ENCODE results near the gene MEN1. TPM values are rescaled to one million over a fixed set of nuclear protein-coding genes. Genes with fewer than 3 reads are reported as not detected.

MEN1 gene
- total and polyA plus RNA-seq, 2 of the 13 experiments (the other 11 are each of a cell fraction or from before 2014, with no cell fraction given): 20.5 to 27.3 TPM

- TF ChIP-seq ZFY (CRISPR knock-in tag; IDR thresholded peaks at IDR 0.05): peak; percentile 37; the same call in 1 of the 2 replicates
- 0 out of 2 replicates have a peak, but pooled peaks have one; percentile 4 for TF ChIP-seq ZNF616 (CRISPR knock-in tag; IDR thresholded peaks at IDR 0.05; ENCODE audit: low read depth)
- peak; percentile 48 for TF ChIP-seq YY1 (IDR thresholded peaks at IDR 0.05; ENCODE audit: insufficient read depth, insufficient replicate concordance, low read depth, low read length)
- TF ChIP-seq ZNF780A (CRISPR knock-in tag; IDR thresholded peaks at IDR 0.05): no peak
- TF ChIP-seq ZNF609 (CRISPR knock-in tag; IDR thresholded peaks at IDR 0.05; ENCODE audit: borderline replicate concordance): no peak
- TF ChIP-seq MYC (CRISPR knock-in tag; IDR thresholded peaks at IDR 0.05; ENCODE audit: borderline replicate concordance): 0 out of 2 replicates have a peak, but pooled peaks have one; percentile 18
- no peak for TF ChIP-seq ZNF274 (CRISPR knock-in tag; IDR thresholded peaks at IDR 0.05)
- peak; percentile 71 for TF ChIP-seq ZNF263 (CRISPR knock-in tag; IDR thresholded peaks at IDR 0.05)
- peak; percentile 44; the same call in 1 of the 2 replicates for TF ChIP-seq HNF4A (CRISPR knock-in tag; IDR thresholded peaks at IDR 0.05)
- peak; percentile 13; the same call in 1 of the 2 replicates for TF ChIP-seq KDM5B (CRISPR knock-in tag; IDR thresholded peaks at IDR 0.05; ENCODE audit: borderline replicate concordance)
- no peak for TF ChIP-seq GABPA (IDR thresholded peaks at IDR 0.05; ENCODE audit: low read depth, low read length)
- TF ChIP-seq GABPA (CRISPR knock-in tag; IDR thresholded peaks at IDR 0.05; ENCODE audit: low read depth): peak; percentile 53
- peak; percentile 28; the same call in 1 of the 2 replicates for TF ChIP-seq RXRA (CRISPR knock-in tag; IDR thresholded peaks at IDR 0.05)
- TF ChIP-seq GABPB1 (CRISPR knock-in tag; IDR thresholded peaks at IDR 0.05): peak; percentile 64
- TF ChIP-seq ZFX (CRISPR knock-in tag; IDR thresholded peaks at IDR 0.05; ENCODE audit: low read depth): peak; percentile 30; the same call in 1 of the 2 replicates
- TF ChIP-seq SALL1 (CRISPR knock-in tag; IDR thresholded peaks at IDR 0.05): peak; percentile 53; the same call in 1 of the 2 replicates
- no peak for TF ChIP-seq AKNA (CRISPR knock-in tag; IDR thresholded peaks at IDR 0.05; ENCODE audit: borderline replicate concordance)
- peak; percentile 61 for TF ChIP-seq ZMYM3 (CRISPR knock-in tag; IDR thresholded peaks at IDR 0.05)
These were observed 31.4 kb upstream of the MEN1 start (continued) for GRCh38 chr11:64841592-64842365.

Measured in HepG2 (cell line).